Measurements from ENCODE around the gene NUDT16L1.

DNA sequence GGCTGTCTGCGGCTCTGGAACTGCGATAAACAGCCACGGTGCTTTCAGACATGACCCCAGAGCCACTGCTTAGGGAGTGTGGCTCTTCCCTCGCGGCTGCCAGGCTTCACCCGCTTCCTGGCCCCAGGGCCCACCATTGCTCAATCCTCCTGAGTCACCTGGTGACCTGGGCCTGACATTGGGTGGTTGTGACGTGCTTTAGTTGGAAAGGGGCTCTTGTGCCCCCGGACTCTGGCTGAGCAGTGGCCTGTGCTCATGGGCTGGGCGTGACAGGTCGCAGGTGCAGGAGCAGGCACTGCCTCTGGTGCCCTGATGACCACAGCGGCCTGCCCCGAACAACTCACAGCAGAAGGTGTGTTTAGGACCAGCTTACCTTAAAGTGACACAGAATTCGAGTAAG, 8.6 kb upstream of the NUDT16L1 start:
- TF ChIP-seq POLR2AphosphoS5 (IDR thresholded peaks at IDR 0.05) (no peak), POLR2A (IDR thresholded peaks at IDR 0.05) (no peak)
- TF ChIP-seq, protein P1, sequence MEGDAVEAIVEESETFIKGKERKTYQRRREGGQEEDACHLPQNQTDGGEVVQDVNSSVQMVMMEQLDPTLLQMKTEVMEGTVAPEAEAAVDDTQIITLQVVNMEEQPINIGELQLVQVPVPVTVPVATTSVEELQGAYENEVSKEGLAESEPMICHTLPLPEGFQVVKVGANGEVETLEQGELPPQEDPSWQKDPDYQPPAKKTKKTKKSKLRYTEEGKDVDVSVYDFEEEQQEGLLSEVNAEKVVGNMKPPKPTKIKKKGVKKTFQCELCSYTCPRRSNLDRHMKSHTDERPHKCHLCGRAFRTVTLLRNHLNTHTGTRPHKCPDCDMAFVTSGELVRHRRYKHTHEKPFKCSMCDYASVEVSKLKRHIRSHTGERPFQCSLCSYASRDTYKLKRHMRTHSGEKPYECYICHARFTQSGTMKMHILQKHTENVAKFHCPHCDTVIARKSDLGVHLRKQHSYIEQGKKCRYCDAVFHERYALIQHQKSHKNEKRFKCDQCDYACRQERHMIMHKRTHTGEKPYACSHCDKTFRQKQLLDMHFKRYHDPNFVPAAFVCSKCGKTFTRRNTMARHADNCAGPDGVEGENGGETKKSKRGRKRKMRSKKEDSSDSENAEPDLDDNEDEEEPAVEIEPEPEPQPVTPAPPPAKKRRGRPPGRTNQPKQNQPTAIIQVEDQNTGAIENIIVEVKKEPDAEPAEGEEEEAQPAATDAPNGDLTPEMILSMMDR (IDR thresholded peaks at IDR 0.05), result no peak
